Midbrain (tissue), 1 donor: ENCODE results near the gene GPR141.

Experiments
- DNase-seq: peaks from one replicate; lab custom pipeline; 2025; lab: John Stamatoyannopoulos, UW

The GPR141 gene

DNA sequence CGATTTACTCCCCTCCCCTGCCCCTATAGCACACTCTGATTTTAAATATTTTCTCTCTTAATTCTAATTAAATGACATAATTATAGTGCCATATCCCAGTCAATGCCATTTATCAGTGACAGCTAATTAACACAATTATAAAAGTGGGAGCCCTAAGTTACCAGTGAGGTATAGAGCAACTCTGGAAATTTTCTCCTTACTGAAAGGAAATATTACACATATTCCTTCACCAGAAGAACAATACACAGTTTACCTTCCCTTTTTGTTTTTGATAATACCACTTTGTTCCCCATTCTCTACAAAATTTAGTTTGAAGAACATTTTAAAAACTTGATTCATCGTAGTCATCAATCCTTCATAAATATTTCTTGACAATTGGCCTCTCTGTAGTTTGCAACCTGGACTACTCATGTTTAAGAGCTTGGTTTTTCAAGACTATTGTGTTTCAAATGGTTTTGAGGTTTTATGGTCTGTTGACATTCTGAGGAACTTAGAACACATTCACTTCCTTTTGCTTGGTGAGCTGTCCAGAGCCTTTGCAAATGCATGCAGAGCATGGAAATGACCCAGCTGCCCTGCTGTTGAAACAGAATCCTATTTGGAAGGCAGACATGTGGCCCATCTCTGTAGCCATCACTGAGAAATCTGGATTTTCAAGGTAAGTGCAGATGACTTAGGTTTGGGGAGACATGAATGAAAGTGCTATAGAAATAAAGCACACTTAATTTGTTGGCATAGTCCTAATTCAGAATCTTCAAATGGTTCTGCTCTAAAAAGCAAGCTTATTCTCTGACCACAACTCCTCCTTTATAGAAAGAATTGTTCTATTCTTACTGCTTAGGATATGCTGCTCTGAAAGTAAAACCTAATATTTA, at the start of gene GPR141:
Gene GPR141 (plus strand): TSS at position 521 of the 875 bp plus-strand sequence. CDS start 56,628 bp downstream, outside the sequence.
- DNase-seq: no peak

DNA sequence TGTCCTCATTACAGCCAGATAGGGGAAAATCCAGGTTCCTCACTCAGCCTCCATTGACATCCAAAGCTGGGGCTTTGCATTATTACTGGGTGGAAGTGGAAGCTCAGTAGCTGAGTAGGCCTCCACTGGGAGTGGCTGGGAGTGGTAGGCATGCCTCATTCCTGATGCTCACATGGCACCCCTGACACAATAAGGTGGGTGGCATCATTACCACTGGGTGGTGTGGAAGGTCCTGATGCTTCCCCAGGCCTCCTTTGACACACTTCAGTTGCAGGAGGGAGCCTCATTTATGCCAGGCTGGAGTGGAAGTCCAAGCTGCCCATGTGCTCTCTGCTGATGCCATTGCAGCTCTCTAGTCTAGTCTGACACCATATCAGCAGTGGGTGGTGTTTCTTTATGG, 48.2 kb upstream of the GPR141 start:
- DNase-seq: no peak

- no peak for DNase-seq
Measured at GRCh38 chr7:37642028-37642540, 41.5 kb upstream of the GPR141 start.

GRCh38 chr7:37643876-37644275, 39.7 kb upstream of the GPR141 start:
- DNase-seq: peak; percentile 17

GRCh38 chr7:37645282-37646050, 38.1 kb upstream of the GPR141 start:
- DNase-seq: no peak

- DNase-seq: no peak
Measured at GRCh38 chr7:37656913-37657530, 26.5 kb upstream of the GPR141 start.

- no peak for DNase-seq
Measured at GRCh38 chr7:37657816-37658215, 25.8 kb upstream of the GPR141 start.

DNA sequence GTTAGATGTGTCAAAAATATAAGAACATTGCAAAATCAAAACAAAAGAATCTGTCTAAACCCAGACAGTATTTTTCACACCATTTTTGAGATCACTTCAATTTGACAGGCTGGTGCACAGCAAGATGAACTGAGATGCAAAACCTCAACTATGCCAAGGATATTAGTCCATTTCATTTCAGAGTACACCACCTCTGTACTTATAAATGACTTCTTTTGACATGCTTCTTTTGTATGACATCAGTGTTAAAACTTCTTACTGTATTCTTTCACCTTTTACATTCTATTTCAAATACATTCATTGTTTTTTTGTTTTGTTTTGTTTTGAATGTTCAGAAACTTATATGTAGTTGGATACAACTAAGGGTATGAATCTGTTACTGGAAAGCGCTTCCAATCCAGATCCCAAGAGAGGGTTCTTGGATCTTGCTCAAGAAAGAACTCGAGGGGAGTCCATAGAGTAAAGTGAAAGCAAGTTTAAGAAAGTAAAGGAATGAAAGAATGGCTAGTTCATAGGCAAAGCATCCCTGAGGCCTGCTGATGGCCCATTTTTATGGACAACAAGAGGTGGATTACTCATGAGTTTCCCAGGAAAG, 23.5 kb upstream of the GPR141 start:
- no peak for DNase-seq

DNA sequence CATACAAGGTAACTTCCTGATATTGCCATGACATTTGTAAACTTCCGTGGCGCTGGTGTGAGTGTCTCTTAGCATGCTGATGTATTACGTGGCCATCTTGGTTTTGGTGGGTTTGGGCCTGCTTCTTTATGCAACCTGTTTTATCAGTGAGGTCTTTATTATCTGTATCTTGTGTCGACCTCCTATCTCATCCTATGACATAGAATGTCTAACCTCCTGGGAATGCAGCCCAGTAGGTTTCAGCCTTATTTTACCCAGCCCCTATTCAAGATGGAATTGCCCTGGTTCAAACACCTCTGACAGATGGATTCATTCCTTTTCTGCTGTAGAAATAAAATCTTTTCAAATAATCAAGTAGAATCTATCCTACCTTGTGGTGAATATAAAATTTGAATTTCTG, 23.0 kb upstream of the GPR141 start:
- no peak for DNase-seq

GRCh38 chr7:37663693-37664092, 19.9 kb upstream of the GPR141 start:
- DNase-seq: no peak

GRCh38 chr7:37665352-37666022, 18.1 kb upstream of the GPR141 start:
- no peak for DNase-seq

DNA sequence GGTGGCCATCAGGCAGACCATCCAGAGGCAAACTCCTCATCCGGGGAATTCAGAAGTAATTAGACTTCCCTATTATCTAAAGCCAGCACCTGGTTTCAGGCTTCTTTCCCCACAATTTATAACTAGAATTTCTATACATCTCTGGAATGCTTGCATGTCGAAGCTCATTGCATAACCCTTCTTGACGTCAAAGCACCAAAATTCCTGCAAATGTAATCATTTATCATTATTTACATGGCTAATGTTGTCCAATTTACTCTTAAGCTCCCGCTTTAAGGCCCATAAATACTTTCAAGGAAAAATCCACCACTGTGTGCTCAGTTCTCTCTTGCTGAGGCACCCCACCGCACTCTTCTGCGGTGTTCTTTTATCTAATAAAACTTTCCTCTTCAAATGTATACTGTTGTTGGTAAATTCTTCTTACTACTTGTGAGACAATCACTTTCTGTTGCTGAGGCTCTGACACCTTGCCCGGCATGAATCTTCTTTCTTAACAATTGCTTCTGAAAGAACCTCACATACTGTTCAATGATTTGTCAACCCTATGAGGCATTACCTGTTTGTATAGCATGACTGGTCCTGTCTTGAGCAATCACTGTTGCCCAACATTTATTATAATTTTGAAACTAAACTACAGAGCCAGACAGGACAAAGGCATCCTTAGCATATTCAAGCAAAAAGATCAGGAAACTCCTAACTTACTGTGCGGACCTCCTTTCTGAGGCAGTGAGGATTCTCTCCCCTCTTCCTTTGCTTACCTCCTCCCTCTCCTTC, 17.4 kb upstream of the GPR141 start:
- no peak for DNase-seq

GRCh38 chr7:37669818-37670217, 13.7 kb upstream of the GPR141 start:
- no peak for DNase-seq

GRCh38 chr7:37670436-37670835, 13.1 kb upstream of the GPR141 start:
- DNase-seq: no peak

GRCh38 chr7:37671876-37672275, 11.7 kb upstream of the GPR141 start:
- DNase-seq: no peak

DNA sequence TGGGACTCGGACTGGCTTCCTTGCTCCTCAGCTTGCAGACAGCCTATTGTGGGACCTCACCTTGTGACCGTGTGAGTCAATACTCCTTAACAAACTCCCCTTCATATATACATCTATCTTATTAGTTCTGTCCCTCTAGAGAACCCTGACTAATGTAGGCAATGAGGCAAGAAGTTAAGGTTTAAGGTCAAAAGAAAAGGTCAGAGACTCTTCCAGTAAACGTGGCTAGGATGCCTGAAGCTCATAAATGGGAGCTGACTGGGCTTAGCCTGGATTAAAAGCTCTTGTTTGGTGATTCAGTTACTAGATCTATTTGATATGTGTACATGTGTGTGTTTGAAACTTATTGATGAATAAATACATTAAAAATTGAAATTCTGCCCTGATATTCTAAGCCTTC, 10.6 kb upstream of the GPR141 start:
- DNase-seq: no peak

- DNase-seq: no peak
Measured at GRCh38 chr7:37673523-37673922, 10.0 kb upstream of the GPR141 start.

GRCh38 chr7:37674531-37674930, 9.0 kb upstream of the GPR141 start:
- DNase-seq: no peak

DNA sequence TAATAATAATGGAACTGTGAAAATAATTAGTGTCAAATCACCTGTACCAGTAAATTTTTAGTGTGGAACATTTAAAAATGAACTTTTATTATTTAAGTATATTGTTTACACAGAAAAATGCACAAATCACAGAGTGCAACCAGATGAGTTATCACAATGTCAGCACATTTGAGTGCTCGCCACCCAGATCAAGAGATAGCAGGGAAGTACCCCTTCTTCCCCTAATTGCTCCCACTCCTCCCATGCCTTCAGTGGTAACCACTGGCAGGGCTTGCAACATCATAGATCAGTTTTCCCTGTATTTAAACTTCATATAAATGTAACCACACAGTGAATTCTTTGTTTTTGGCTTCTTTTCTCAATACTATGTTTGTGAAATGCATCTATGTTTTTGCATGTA, 7.8 kb upstream of the GPR141 start:
- DNase-seq: no peak

- no peak for DNase-seq
Measured at GRCh38 chr7:37684927-37685326, 1.4 kb downstream of the GPR141 start.
